Stimulated activated naive CD4-positive, alpha-beta T cell treated with Interleukin-2 at 50 U/mL for 16 hours (primary cell): ENCODE data around the gene TNC.

Experiments
- DNase-seq: peaks from one replicate; lab custom pipeline; 2025; lab: John Stamatoyannopoulos, UW

TNC gene

DNA sequence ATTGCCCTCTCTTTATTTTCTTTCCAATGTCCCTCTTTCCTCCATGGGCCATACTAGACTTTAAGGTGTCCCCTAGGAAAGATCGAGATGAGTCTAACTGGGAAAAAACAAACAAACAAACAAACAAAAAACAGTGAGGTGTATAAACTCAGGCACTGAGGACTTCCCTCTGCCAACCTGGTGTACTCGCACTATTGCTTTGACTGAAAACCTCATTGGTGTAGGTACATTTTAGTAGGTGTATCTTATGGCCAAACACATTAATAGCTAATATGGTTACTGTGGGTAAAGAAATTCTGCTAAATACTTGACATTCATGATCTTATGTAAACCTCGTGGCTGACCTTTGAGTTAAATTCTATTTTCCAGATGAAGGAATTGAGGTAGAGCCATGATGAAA is 74.3 kb downstream of the TNC start:
- DNase-seq = no peak

DNA sequence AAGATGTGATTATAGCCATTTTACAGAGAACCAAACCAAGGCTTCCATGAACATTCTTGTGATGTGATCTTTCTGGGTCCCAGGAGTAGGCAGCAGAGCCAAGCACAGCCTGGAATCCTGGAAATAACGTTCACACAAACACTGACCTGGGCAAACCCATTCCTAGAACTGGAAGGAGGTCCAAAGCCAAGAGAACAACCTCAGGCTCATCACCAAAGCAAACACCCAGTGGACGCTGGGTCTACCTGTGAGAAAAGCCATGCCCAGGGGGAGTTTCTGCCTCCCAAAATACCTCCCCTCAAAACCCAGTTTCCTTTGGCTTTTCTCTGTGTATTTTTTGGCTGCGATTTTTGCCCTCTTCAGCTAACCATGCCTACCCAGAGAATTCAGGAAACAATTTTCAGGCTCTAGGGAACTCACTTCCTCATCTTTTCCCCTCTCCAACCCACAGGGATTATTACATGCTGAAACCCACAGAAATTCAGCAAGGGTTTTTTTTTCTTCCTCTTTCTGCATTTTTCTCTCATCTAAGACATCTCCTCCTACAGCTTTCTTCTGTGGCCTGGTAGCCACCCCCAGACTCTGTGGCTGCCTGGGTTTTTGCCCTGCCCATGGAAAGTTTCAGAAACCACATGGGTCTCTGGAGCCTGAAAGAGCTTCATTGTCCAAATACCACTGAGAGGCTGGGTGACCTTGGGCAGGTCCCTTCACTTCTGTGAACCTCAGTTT is 75.0 kb downstream of the TNC start:
- DNase-seq = peak; percentile 24

DNA sequence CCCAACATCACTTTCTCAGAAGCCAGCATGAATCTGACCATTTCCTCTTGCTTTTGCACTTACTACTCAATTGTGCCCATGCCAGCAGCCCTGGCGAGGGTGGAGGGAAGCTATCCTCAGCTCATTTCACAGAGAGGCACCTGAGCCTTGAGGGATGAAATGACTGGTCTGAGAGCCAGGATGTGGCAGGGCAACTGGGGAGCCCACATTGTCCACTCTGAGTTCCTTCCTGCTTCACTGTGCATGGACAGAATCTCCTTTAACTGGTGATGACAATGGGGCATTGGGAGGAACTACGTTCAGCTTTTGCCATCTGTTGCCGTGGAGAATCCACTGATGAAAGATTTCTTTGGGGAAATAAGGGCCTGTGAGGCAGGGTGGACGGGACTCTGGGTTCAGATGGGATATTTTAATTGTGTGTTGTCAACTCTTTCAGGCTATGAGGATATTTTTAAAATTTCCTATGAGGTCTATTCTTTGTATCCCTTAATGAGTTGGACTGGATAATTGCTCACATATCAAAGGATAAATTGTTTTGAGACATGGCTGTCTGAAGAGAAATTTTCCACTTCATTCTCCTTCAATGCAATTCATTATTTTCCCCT is 78.3 kb downstream of the TNC start:
- DNase-seq = no peak

DNA sequence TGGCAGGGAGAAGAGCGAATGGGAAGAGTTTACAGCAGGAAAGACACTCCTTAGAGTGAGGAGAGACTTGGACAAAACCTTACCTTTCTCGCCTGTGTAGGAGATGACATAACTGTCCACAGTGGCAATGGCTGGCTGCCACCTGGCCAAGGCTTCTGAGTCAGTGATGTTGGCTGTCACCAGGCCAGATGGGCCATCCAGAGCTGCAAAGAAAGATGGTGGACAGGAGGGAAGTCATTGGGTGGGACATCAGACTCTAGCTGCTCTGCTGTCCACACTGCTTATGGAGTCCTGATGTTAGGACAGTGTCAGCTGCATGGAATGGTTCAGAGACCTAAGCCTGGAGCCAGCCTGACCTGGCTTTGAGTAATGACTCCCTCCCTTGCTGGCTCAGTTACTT is 79.8 kb downstream of the TNC start:
- DNase-seq = no peak

DNA sequence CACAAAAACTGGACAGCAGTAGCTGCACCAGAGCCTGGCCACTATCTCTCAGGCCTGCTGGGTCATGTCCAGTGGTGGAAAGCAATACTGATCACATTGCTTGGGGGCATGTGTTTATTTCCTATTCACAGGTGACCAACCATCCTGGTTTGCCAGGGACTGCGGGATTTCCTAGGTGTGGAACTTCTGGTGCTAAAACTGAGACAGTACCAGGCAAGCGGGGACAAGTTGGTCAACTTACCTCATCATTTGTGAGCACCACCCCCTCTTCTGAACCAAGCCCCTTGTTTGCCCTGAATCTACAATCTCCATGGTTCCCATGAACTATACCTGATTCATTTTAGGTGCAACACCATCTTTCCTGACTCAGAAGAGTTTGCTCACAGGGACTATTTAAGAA is 81.3 kb downstream of the TNC start:
- DNase-seq = no peak

DNA sequence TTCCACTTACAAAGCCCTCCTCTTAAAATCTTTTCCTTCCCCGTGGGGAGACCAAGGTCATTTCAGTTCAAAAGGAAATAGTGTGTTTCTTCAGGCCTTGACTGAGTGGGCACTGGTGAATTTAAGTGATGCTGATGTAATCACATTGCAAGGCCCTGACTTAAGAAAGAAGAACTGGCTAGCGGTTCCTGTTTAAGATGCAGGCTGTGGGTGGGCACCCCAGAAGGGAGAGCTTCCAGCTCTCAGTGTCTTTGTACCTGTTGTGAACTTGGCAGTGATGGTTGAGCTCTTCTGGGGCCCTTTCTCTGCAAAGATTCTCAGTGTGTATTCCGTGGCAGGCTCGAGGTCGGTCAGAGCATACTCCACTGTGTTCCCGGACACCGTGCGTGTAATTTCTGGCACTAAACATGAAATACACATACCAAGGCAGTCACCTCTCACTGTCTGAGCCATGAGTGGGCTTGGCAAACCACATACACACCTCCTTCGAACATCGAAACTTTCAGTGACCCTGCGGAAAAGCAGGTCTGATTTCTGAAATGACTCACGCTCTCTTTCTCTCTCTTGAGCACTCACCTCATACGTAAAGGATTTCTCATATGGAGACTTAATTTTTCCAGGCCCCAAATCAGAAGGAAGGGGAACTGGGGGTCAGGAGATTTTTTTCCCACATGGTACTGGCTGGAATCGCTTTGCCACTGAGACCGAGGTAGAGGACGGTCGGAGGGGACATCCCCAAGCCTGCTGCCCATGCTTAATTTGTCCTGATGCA is 81.9 kb downstream of the TNC start:
- peak; percentile 59 for DNase-seq

DNA sequence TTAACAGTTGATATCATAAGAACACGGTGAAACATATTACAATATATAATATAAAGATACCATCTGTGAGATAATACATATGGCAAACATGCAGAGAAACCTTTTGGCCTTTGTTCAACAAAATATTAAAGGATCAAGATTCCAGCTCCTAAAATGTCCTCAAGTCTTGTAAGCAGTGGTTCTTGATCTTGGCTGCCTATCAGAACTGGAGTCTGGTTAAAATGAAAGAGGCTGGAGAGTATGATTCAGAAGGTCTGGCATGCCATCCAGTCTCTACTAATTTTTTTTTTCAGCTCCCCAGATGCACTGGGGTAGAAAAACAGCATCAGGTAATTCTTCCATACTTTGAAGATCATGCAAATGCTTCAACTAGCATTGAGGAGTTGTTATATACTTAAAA is 83.2 kb downstream of the TNC start:
- no peak for DNase-seq

DNA sequence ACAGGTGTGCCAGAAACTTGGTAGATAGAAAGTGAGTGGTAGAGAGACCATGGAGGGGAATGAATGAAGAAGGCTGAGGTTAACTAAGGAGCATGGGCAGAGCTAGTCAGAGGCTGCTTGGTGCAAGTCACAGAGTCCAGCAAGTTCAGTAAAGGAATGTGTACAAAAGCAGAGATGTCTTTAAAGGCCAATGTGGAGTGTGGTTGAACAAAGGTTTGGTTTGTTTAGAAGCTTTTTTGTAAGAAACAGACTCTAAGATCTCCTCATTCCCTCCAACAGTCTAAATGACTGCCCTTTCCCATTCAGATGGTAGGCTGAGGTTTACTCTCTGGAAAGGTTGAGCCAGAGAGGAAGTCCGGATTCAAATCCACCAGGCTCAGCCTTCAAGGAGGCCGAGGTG is 84.2 kb downstream of the TNC start:
- no peak for DNase-seq

DNA sequence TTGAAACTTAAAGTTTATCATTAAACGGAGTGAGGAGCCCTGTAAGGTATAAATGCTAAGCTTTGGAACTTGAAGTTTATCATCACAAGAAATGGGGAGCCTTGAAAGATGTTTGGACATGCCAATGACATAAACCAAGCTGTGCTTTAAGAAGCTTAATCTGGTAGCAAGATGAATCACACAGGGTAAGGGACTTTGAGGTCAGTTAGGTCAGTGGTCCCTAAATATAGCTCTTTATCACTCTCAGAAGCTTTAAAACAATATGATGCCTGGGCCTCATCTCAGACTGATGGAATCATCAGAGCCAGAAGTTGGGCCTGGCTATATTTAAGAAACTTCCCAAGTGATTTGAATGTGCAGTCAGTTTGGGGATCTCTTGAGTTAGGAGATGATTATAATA is 85.7 kb downstream of the TNC start:
- no peak for DNase-seq

DNA sequence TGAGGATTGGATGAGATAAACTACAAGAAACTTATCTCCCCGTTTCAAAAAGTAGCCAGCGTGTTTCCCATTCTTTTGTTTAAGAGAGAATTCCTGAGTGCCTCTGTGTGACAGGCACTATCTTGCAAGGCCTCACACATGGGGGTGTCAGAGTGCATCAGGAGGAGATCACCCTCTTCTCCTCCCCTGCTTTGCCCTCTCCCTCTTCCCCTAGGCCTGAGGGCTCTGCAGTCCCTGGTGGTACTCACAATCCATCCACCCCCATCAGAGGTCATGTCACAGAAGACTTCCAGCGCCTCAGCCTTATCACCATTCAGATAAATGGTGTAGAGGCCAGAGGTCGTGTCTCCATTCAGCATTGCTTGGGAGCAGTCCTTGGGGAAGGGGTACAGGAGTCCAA is 88.0 kb downstream of the TNC start:
- DNase-seq = no peak

DNA sequence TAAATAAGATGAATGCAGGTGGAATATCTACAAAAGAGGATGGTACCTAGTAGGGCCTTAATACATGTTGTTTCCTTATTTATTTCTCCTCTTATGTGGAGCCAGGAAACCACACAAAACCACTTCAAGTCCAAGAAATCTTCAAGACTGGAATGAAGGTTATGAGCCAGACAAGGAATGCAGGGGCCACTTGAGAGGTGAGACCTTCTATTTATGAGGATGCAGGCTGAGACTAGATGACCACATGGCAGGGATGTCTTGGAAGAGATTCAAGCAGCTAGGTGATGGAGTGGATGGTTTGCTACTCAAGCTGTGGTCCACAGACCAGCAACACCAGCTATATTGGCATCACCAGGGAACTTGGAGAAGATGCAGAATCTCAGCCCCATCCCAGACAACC is 92.2 kb downstream of the TNC start:
- no peak for DNase-seq

DNA sequence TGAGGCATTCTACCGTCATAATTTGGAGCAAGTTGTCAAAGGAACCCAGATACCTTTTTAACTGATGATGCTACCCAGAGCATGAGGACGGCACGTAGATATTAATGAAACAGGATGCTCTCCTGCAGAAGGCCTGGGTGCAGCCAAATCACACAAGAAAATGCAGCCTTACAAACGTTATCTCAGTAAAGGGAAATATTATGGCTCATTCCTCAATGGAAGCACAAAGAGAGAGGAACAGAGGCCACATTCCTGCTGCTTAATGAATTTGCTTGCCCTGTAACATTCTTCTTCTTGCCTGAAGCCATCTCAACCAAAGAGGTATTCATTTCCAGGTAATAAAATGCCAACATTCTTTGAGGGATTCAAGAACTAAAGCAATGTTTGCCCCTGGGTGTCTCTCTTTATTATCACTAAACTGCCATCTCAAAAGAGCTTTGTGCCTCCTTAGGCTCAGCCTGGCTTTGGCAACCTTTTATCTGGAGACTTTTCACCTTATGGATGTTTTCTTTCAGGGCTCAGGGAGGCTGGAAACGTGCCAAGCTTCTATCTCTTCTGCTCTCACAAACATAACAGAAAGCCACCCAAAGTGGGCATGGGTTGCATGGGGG is 92.9 kb downstream of the TNC start:
- DNase-seq = no peak

DNA sequence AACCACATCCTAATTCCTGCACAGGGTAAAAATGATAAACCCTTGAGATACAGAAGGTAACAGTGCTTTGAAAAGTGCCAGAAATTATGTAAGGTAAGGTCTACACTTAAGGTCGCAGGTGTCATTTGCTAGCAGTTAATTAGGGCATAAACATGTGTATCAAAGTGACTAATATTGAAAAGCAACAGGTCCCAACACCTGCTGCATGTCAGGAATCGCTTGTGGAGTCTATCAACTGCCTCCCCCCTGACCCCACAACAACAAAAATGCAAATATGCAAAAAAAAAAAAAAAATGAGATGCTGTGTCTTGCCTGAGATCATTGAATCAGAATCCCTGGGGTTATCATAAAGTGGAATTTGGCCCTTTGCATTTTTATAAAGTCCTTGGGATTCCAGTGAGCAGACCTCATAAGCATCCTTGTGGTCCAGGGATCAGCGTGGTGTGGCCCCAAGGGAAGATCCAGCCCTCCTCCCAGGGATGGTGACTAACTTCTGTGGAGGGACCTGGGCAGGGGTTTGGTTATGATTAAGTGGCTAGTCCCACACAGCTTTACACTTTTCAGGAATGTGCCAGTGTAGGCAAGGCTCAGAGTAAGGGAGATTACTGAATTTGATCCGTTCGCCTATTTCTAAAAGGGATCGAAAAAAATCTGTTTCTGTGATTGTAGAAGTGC is 95.1 kb downstream of the TNC start:
- DNase-seq = no peak

DNA sequence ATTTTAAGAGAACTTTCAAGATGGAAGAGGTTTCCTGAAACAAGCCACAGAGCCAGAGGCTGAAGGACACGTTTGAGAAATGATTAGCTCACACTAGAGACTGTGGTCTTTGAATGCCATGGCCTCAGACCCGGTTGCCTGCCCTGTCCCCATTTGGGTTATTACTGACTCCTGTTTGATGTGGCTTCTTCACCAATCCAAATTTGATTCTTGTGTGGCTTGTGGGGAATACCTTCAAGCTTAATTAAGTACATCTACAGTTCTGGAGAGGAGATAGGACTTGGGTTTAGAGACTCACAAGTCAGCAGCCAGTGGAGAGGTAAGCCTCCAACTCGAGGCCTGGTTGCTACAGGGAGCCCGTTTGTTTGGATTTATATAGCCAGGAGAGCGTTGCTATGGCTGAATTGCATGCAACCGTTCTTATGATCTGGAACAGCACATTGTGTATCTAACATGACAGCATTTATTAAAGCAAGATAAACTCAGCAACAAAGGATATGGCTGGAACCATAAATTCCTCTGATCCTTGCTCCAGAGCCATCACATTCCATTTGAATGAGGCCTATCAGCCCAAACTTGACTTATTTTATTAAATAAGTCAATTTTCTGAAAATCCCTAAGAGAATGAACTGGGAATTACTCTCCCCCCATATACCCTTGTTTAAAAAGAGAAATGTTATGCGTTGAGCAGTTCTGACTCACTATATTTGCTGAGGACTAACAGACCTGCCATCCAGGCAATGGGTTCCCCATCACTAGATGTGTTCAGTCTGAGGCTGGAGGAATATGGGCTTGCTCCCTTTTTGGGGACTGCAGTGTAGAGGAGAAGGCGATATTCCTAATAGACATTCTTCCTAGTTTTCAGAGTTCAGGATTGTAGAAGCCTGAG is 99.2 kb downstream of the TNC start:
- DNase-seq = no peak

DNA sequence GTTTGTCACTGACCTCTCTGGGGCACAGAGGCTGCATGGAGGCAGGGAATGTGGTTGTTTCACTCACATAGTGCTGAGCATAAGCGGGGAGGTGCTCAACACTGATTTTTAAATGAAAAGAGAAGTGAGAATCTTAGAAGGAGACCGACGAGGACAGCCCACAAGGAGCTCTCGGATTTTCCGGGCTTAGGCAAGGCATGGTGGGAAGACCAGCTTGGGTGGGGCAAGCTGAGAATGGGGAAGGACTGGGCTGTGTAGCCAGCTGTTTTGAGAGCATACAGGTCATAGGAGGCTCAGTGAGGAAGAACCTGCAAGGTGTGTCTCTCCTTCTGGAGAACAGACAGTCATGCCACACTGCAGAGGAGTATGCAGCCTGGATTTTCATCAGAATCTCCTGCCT is 101.6 kb downstream of the TNC start:
- no peak for DNase-seq

DNA sequence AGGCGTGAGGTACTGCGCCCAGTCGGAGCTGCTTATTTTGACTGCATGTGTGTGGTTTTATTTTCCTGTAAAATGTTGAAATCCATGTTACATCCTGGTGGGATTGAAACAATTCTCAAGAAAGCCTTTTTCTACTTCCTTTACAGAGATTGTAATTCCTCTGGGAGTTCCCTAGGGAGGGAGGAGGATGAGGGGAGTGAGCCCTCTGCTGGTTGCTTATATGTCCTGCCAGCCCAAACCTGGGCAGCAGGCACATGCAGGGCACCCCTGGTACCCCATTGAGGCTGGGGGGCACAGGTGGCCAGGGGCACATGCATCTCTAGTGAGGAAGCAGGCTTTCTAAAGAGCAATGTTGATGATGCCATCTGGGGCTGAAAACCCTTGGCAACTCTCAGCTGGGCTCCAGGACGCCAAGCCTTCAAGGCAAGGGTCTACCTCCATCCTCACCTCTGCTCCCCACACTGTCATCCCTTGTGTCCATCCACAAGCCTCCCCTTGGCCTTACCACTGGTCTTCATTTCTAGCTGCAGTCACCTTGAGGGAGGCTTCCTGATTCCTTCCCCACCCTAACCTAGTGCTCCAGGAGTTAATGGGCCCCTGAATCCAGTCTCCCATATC is 102.8 kb downstream of the TNC start:
- DNase-seq = no peak

DNA sequence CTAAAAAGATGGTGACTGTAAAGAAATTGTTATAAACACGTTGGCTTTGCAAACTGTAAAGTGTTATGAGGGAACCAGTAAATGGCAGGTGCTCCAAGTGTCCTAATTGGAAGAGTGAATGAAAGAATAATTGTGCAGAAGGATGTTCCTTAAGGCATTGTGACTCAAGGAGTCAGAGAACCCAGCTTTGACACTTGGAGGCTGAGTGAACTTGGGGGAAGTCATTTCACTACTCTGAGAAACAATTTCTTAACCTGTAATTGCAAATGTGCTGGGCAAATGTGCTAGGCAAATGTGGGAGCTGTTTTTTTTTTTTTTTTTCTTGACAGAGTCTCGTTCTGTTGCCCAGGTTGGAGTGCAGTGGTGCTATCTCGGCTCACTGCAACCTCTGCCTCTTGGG is 103.5 kb downstream of the TNC start:
- no peak for DNase-seq

DNA sequence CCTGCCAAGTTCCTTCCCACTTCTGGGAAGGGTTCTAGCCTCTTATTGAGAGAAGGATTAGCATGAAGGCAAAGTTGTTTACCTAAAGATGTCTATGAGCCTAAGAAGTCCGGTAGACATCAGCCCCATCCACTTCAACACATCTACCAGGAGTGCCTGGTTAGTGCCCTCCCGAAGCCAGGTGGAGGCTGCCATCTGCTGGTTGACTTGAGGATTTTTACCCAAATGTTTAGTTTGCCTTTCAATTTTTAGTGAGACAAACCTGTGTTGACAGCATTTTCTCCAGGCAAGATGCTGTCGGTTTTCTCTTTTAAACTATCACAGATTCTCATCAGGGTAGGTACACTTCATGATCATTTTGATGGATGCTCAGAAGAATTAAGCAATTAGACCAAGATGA is 104.0 kb downstream of the TNC start:
- peak; percentile 76 for DNase-seq

DNA sequence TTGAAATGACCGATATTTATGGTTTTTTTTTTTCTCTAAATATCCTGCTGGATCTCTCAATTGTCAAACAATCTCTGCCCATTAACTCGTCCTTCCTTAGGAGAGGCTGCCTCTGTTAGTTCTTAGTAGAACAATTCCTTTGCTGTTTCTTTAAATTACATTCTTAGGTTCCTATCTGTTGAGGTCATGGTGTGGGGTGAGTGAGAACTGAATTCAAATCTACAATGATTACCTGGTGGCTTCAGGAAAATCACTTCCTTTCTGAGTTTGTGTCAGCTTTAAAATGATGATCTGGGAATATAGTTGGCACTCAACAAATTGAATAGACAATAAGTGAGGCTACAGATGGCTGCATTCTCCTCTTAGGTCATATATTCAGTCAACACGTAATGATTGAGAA is 105.5 kb downstream of the TNC start:
- DNase-seq = no peak

DNA sequence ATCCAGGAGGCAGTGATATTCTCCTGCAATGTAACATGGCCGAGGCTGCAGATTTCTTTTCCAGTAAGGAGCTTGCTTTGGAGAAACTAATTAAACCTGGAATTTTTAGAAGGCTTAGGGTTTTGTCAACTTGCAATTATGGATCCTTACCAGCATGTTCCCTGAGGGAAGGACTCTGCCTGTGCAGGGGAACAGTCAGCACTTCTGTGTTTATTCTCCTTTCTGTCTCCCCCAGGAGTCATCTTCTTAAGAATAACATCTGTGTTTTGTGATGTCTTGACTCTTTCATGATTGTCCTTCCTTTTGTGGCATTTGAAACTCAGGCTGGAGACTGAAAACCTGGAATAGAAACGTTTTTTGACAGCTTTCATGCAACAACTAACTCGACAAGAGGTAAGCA is 107.1 kb downstream of the TNC start:
- DNase-seq = no peak
